Gastroesophageal sphincter (tissue), 3 donors: ENCODE measurements around the gene PLA2G4A.

ENCODE experiments used
- CTCF ChIP-seq, 4 experiments: fragments of 200-600 bp in 2 of 4; fragments of 450-650 bp in 2 of 4; sonication (generic) in 1 of 4; IDR thresholded peaks; one replicate each; pipeline ENCODE4 v1.5.1; 2017 to 2019; ENCODE audit warnings: antibody characterized with exemption in 4 of 4, mild to moderate bottlenecking in 2 of 4, moderate library complexity in 2 of 4
- EP300 ChIP-seq: sonication (generic); formaldehyde crosslinking; IDR thresholded peaks from one replicate; pipeline ENCODE4 v1.6.1; 2017; ENCODE audit warnings: antibody characterized with exemption, mild to moderate bottlenecking
- POLR2A ChIP-seq, 2 donors: fragments of 450-650 bp; IDR thresholded peaks; one replicate each; pipeline ENCODE4 v1.6.1; 2017; ENCODE audit warnings: antibody characterized with exemption in 2 of 2, mild to moderate bottlenecking in 2 of 2, moderate library complexity in 1 of 2
- POLR2AphosphoS5 ChIP-seq: sonication (generic); formaldehyde crosslinking; IDR thresholded peaks from one replicate; pipeline ENCODE4 v1.6.1; 2017; ENCODE audit warnings: antibody characterized with exemption

- TF ChIP-seq CTCF (IDR thresholded peaks at IDR 0.05): no peak
- no peak for TF ChIP-seq POLR2AphosphoS5
- no peak for TF ChIP-seq POLR2A (IDR thresholded peaks at IDR 0.05)
- no peak for TF ChIP-seq EP300
Measured at GRCh38 chr1:186837806-186838205, 9.1 kb downstream of the PLA2G4A start.
